HG03060 (cell line): ENCODE results near the gene TMEM140.
A peak's percentile ranks its signal among the peaks of the same experiment; 100 is the strongest.
"Not testable (repeated sequence)": the region's sequence is repeated elsewhere in the genome, so short reads cannot be mapped to it uniquely, and the experiment has no call there.

Experiments
- ATAC-seq: cut with Tn5 transposase; IDR thresholded peaks from one replicate; pipeline ENCODE4 v1.9.1; 2021; ENCODE audit warnings: low read depth, moderate number of reproducible peaks; ENCODE audit not compliant: unreplicated experiment

The TMEM140 gene

GRCh38 chr7:135171581-135172291 lies 23.9 kb downstream of the TMEM140 start:
- not testable (repeated sequence) for ATAC-seq

- not testable (repeated sequence) for ATAC-seq
Measured at GRCh38 chr7:135173916-135174315, 26.0 kb downstream of the TMEM140 start.

- no peak for ATAC-seq
Measured at GRCh38 chr7:135174941-135175340, 27.1 kb downstream of the TMEM140 start.

- ATAC-seq: no peak
Measured at GRCh38 chr7:135175931-135176330, 28.1 kb downstream of the TMEM140 start.

- ATAC-seq: no peak
Measured at GRCh38 chr7:135177028-135177696, 29.3 kb downstream of the TMEM140 start.

- ATAC-seq: no peak
Measured at GRCh38 chr7:135178364-135178763, 30.5 kb downstream of the TMEM140 start.

- no peak for ATAC-seq
Measured at GRCh38 chr7:135179321-135179925, 31.6 kb downstream of the TMEM140 start.

GRCh38 chr7:135180122-135180521 lies 32.2 kb downstream of the TMEM140 start:
- ATAC-seq: no peak

GRCh38 chr7:135181261-135181928 lies 33.5 kb downstream of the TMEM140 start:
- ATAC-seq: no peak

GRCh38 chr7:135181929-135182678 lies 34.2 kb downstream of the TMEM140 start:
- ATAC-seq: no peak

GRCh38 chr7:135183478-135183877 lies 35.6 kb downstream of the TMEM140 start:
- ATAC-seq: no peak

- ATAC-seq: no peak
Measured at GRCh38 chr7:135184254-135184841, 36.5 kb downstream of the TMEM140 start.

- ATAC-seq: no peak
Measured at GRCh38 chr7:135185471-135186260, 37.8 kb downstream of the TMEM140 start.

- ATAC-seq: no peak
Measured at GRCh38 chr7:135186261-135186540, 38.3 kb downstream of the TMEM140 start.

- no peak for ATAC-seq
Measured at GRCh38 chr7:135186841-135187253, 39.0 kb downstream of the TMEM140 start.

- ATAC-seq: peak; percentile 38
Measured at GRCh38 chr7:135188298-135188984, 40.6 kb downstream of the TMEM140 start.

- ATAC-seq: no peak
Measured at GRCh38 chr7:135189221-135189662, 41.4 kb downstream of the TMEM140 start.

- ATAC-seq: no peak
Measured at GRCh38 chr7:135189961-135190360, 42.1 kb downstream of the TMEM140 start.

- ATAC-seq: no peak
Measured at GRCh38 chr7:135190703-135191102, 42.8 kb downstream of the TMEM140 start.
